Karpas-422 (cell line): Measurements from ENCODE around the gene SFI1. TPM values are rescaled to one million over a fixed set of nuclear protein-coding genes. Genes with fewer than 3 reads are reported as not detected.

Experiments
- DNase-seq: peaks from one replicate; pipeline ENCODE4 v3.0.0-alpha.2; 2015
- H2AFZ ChIP-seq: fragments of 200-600 bp; sonication (generic); 2 replicates; pipeline ENCODE4 v1.6.1; 2014; ENCODE audit warnings: antibody characterized with exemption, low read length, mixed read lengths
- H3K27ac ChIP-seq: fragments of 200-600 bp; sonication (generic); 2 replicates; pipeline ENCODE4 v1.5.1; 2014; ENCODE audit warnings: mild to moderate bottlenecking, low read length, moderate library complexity
- H3K27me3 ChIP-seq: fragments of 200-600 bp; sonication (generic); 2 replicates; pipeline ENCODE4 v1.6.1; 2014; ENCODE audit warnings: low read length, mixed read lengths
- H3K36me3 ChIP-seq: fragments of 200-600 bp; sonication (generic); 2 replicates; pipeline ENCODE4 v1.6.1; 2014; ENCODE audit warnings: low read length, mixed read lengths; ENCODE audit not compliant: insufficient read depth
- H3K4me1 ChIP-seq: fragments of 200-600 bp; sonication (generic); 2 replicates; pipeline ENCODE4 v1.6.1; 2014; ENCODE audit warnings: mild to moderate bottlenecking, low read length, mixed read lengths
- H3K4me2 ChIP-seq: fragments of 200-600 bp; sonication (generic); 2 replicates; pipeline ENCODE4 v1.6.1; 2014; ENCODE audit warnings: low read length, low read depth, mild to moderate bottlenecking; ENCODE audit not compliant: poor library complexity, severe bottlenecking
- H3K4me3 ChIP-seq: fragments of 200-600 bp; sonication (generic); 2 replicates; pipeline ENCODE4 v1.5.1; 2014; ENCODE audit warnings: mild to moderate bottlenecking, antibody characterized with exemption, low read length, mixed read lengths
- H3K79me2 ChIP-seq: fragments of 200-600 bp; sonication (generic); 2 replicates; pipeline ENCODE4 v1.6.1; 2014; ENCODE audit warnings: mild to moderate bottlenecking, low read length, mixed read lengths
- H3K9ac ChIP-seq: fragments of 200-600 bp; sonication (generic); 2 replicates; pipeline ENCODE4 v1.6.0; 2014; ENCODE audit warnings: low read length
- H3K9me2 ChIP-seq: fragments of 200-600 bp; sonication (generic), shearing (Covaris generic); replicated peaks from 2 replicates; pipeline ENCODE4 v1.6.0; 2014; ENCODE audit warnings: mild to moderate bottlenecking, low read length, moderate library complexity; ENCODE audit not compliant: insufficient read depth
- H3K9me3 ChIP-seq: fragments of 300-700, 200-600 bp; sonication (generic); 2 replicates; pipeline ENCODE4 v1.6.1; 2014; ENCODE audit warnings: low read length, mixed read lengths
- H4K20me1 ChIP-seq: fragments of 200-600 bp; sonication (generic); 2 replicates; pipeline ENCODE4 v1.6.1; 2014; ENCODE audit warnings: mild to moderate bottlenecking, antibody characterized with exemption, low read length, low read depth; ENCODE audit not compliant: insufficient read depth
- total RNA-seq: library from RNA; depleted of rRNA; stranded (reverse); fragments of >200 nt; shearing (Covaris generic); gene quantifications from 2 replicates; pipeline ENCODE4 v1.2.3, GENCODE V29; 2014; ENCODE audit warnings: low replicate concordance

SFI1 gene
- total RNA-seq, 1 experiment from 2014 or later = 43.2 TPM

DNA sequence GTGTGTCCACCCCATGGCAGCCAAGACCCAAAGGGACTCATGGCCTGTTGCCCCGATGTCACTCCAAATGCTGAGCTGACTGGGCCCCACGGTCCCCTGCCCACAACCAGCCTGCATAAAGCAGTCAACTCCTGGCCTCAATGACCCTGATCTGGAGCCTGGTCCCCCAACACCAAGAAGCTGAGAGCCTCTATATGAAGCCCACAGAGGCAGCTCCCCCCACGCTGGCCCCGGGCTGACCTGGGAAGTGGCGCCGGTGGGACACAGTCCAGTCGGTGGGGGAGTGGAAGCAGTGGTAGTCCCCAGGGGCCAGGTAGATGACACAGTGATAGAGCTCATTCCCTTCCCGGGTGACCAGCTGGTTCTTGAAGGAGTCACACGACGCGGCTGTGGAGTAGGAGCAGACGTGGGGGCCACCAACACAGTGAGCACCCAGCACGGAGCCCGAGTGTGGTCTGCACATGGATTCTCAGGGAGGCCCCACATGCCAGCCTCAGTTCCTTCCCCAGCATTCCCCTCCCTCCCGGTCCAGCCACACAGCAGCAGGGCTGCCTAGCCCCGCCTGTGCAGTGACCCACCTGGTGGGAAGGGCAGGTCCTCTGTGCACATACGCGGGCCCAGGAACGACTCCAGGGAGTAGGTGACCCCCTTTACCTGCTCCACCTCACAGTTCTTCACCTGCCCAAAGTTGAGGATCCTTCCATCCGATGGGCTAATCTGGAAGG, 124.6 kb downstream of the SFI1 start:
- Histone ChIP-seq H3K4me1 (peaks cover 7% of the 10 kb centered on the region), H3K9me2 (no peaks in the 10 kb centered on the region), H3K4me3 (no peak overlapping the region), H3K79me2 (peaks cover 12% of the 10 kb centered on the region), H3K36me3 (peaks cover 14% of the 10 kb centered on the region), H3K4me2 (no peak overlapping the region), H3K27ac (no peak overlapping the region), H3K9ac (no peak overlapping the region), H3K27me3 (no peaks in the 10 kb centered on the region), H2AFZ (no peak overlapping the region), H3K9me3 (no peaks in the 10 kb centered on the region), H4K20me1 (peaks cover 25% of the 10 kb centered on the region)
- DNase-seq = no peak

DNA sequence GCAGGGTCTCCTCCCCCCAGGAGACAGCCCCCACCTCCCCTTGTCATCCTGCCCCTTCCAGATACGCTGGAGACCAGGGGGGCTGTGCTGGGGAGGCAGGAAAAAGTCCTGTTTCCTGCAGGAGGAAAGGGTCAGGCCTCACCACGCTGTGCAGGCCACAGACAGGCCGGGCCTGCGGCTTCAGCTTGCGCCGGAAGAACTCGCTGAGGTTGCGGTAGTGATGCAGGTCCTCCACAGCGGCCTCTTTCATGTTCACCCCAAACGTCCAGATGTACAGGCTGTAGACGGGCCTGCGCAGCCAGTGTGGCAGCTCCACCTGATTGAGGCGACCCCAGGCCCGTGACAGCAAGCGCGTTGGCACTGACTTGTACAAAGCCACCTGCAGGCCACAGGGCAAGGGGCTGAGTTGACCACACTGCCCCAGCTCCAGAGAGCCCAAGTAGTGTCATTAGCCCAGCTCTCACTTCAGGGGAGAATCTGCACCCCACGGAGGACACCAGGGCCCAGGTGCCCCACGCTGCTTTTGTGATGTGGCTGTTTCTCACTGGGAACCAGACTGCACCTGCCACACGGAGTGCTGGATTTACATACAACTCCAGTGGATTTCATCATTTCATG, 125.3 kb downstream of the SFI1 start:
- H3K9ac ChIP-seq = no peak overlapping the region
- peaks cover 12% of the 10 kb centered on the region for H3K36me3 ChIP-seq
- no peaks in the 10 kb centered on the region for H3K9me3 ChIP-seq
- peaks cover 28% of the 10 kb centered on the region for H4K20me1 ChIP-seq
- H3K4me2 ChIP-seq = no peak overlapping the region
- peaks cover 19% of the 10 kb centered on the region for H3K79me2 ChIP-seq
- no peak overlapping the region for H3K27ac ChIP-seq
- H2AFZ ChIP-seq = no peak overlapping the region
- H3K4me1 ChIP-seq = peaks cover 7% of the 10 kb centered on the region
- no peak overlapping the region for H3K4me3 ChIP-seq
- no peaks in the 10 kb centered on the region for H3K9me2 ChIP-seq
- DNase-seq = no peak
- H3K27me3 ChIP-seq = no peaks in the 10 kb centered on the region

DNA sequence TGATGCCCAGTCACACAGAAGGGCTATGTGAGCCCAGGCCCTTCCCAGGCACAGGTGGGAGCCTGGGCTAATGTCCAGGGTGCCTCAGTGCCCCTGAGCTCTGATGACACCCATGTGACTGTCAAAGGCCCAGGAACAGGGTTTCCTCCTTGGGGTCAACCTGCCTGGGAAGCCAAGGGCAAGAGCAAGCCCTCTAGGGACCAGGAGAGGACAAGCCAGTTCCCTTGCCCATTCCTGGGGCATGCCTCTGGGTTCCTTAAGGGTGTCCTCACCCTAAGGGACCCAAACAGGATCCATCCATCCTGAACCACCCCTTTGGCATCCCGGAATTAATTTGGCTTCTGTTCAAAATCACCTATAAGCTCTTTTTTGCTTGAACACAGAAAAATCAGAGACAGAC, 126.6 kb downstream of the SFI1 start:
- H3K27me3 ChIP-seq = no peaks in the 10 kb centered on the region
- no peak overlapping the region for H3K27ac ChIP-seq
- H3K36me3 ChIP-seq = peaks cover 8% of the 10 kb centered on the region; the same call in 1 of the 2 replicates
- peaks cover 33% of the 10 kb centered on the region for H3K79me2 ChIP-seq
- H3K9ac ChIP-seq = no peak overlapping the region
- H3K4me3 ChIP-seq = no peak overlapping the region
- no peak overlapping the region for H2AFZ ChIP-seq
- peaks cover 30% of the 10 kb centered on the region for H4K20me1 ChIP-seq
- H3K4me2 ChIP-seq = no peak overlapping the region
- DNase-seq = no peak
- peaks cover 4% of the 10 kb centered on the region; the same call in 1 of the 2 replicates for H3K4me1 ChIP-seq
- H3K9me3 ChIP-seq = no peaks in the 10 kb centered on the region
- H3K9me2 ChIP-seq = no peaks in the 10 kb centered on the region

GRCh38 chr22:31623592-31624304, 127.4 kb downstream of the SFI1 start:
- H3K36me3 ChIP-seq = peaks cover 3% of the 10 kb centered on the region; the same call in 1 of the 2 replicates
- H4K20me1 ChIP-seq = peaks cover 36% of the 10 kb centered on the region
- no peaks in the 10 kb centered on the region for H3K9me3 ChIP-seq
- H3K9me2 ChIP-seq = no peaks in the 10 kb centered on the region
- H3K27me3 ChIP-seq = no peaks in the 10 kb centered on the region
- no peak overlapping the region for H3K4me3 ChIP-seq
- no peak overlapping the region for H3K27ac ChIP-seq
- peaks cover 4% of the 10 kb centered on the region; the same call in 1 of the 2 replicates for H3K4me1 ChIP-seq
- peaks cover 41% of the 10 kb centered on the region for H3K79me2 ChIP-seq
- no peak overlapping the region for H2AFZ ChIP-seq
- no peak overlapping the region for H3K9ac ChIP-seq
- DNase-seq = no peak
- H3K4me2 ChIP-seq = no peak overlapping the region

- H3K9me3 ChIP-seq = no peaks in the 10 kb centered on the region
- no peaks in the 10 kb centered on the region for H3K9me2 ChIP-seq
- H3K27me3 ChIP-seq = no peaks in the 10 kb centered on the region
- no peak for DNase-seq
- H3K27ac ChIP-seq = no peak overlapping the region
- H3K4me3 ChIP-seq = no peak overlapping the region
- no peak overlapping the region for H3K4me2 ChIP-seq
- peaks cover 11% of the 10 kb centered on the region for H3K4me1 ChIP-seq
- H4K20me1 ChIP-seq = peaks cover 50% of the 10 kb centered on the region
- no peak overlapping the region for H3K9ac ChIP-seq
- H2AFZ ChIP-seq = no peak overlapping the region
- H3K36me3 ChIP-seq = no peaks in the 10 kb centered on the region
- peaks cover 54% of the 10 kb centered on the region for H3K79me2 ChIP-seq
Measured at GRCh38 chr22:31625257-31625640, 128.9 kb downstream of the SFI1 start.

- Histone ChIP-seq H3K9me3 (no peaks in the 10 kb centered on the region), H4K20me1 (peaks cover 51% of the 10 kb centered on the region), H3K27me3 (no peaks in the 10 kb centered on the region), H3K4me1 (peaks cover 13% of the 10 kb centered on the region), H3K79me2 (peaks cover 57% of the 10 kb centered on the region), H3K9me2 (no peaks in the 10 kb centered on the region), H3K9ac (no peak overlapping the region), H2AFZ (no peak overlapping the region), H3K4me2 (no peak overlapping the region), H3K36me3 (no peaks in the 10 kb centered on the region), H3K27ac (no peak overlapping the region), H3K4me3 (no peak overlapping the region)
- no peak for DNase-seq
Measured at GRCh38 chr22:31625661-31626426, 129.5 kb downstream of the SFI1 start.

DNA sequence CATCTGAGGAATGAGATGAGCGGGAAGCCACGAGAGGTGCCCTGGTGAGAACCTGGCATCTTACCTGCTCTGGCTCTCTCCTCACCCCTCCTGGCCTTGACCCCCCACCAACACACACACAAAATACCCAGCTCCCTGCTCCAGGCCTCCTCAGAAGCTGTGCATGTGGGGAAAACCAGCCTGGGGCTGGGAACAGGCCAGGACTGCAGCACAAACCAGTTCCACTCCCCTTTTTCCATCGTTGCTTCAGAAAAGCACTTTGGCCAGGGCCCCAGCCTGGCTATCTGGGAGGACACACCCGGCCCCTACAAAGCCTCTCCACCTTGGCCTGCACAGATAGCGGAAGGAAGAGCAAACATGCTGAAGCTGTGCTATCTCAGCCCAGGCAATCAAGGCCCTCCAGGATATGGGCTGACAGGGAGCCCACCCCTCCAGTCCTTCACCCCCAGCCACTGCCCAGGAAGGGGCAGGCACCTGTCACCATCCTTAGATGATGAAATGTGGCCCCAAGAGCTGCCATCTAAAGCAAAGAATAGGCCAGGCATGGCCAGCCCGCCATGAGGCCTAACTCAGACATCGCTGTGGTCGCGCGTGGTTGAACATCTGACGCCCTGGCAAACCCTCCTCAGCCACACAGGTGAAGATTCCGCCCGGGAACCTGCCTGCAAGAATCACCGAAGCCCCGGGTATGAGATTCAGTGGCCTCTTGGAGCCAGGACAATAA, 130.3 kb downstream of the SFI1 start:
- no peak for DNase-seq
- Histone ChIP-seq H2AFZ (no peak overlapping the region), H3K27me3 (no peaks in the 10 kb centered on the region), H3K4me1 (peaks cover 21% of the 10 kb centered on the region), H4K20me1 (peaks cover 58% of the 10 kb centered on the region), H3K4me3 (no peak overlapping the region), H3K9me2 (no peaks in the 10 kb centered on the region), H3K27ac (no peak overlapping the region), H3K36me3 (no peaks in the 10 kb centered on the region), H3K4me2 (no peak overlapping the region), H3K9ac (no peak overlapping the region), H3K9me3 (no peaks in the 10 kb centered on the region), H3K79me2 (peaks cover 64% of the 10 kb centered on the region)
